Measurements from ENCODE around the gene MORF4L1.

Gene MORF4L1

GRCh38 chr15:78878356-78878755, 5.7 kb downstream of the MORF4L1 start:
- H3K4me3 ChIP-seq (replicated peaks; ENCODE audit: low read depth, low read length), result no peak overlapping the region
- TF ChIP-seq CTCF (IDR thresholded peaks at IDR 0.05; ENCODE audit: low read depth, low read length, missing control alignments), result no peak
- DNase-seq (ENCODE audit: extremely low read depth, low read depth), result no peak

GRCh38 chr15:78879517-78880241, 7.0 kb downstream of the MORF4L1 start:
- TF ChIP-seq CTCF (IDR thresholded peaks at IDR 0.05; ENCODE audit: low read depth, low read length, missing control alignments), result no peak
- H3K4me3 ChIP-seq (replicated peaks; ENCODE audit: low read depth, low read length), result no peak overlapping the region
- no peak for DNase-seq (ENCODE audit: extremely low read depth, low read depth)

GRCh38 chr15:78880242-78880533, 7.5 kb downstream of the MORF4L1 start:
- TF ChIP-seq CTCF (IDR thresholded peaks at IDR 0.05; ENCODE audit: low read depth, low read length, missing control alignments), result no peak
- H3K4me3 ChIP-seq (replicated peaks; ENCODE audit: low read depth, low read length), result no peak overlapping the region
- DNase-seq (ENCODE audit: extremely low read depth, low read depth), result no peak

GRCh38 chr15:78880813-78881212, 8.1 kb downstream of the MORF4L1 start:
- no peak overlapping the region for H3K4me3 ChIP-seq (replicated peaks; ENCODE audit: low read depth, low read length)
- DNase-seq (ENCODE audit: extremely low read depth, low read depth), result no peak
- TF ChIP-seq CTCF (IDR thresholded peaks at IDR 0.05; ENCODE audit: low read depth, low read length, missing control alignments), result no peak

GRCh38 chr15:78881681-78882080, 9.0 kb downstream of the MORF4L1 start:
- TF ChIP-seq CTCF (IDR thresholded peaks at IDR 0.05; ENCODE audit: low read depth, low read length, missing control alignments), result no peak
- H3K4me3 ChIP-seq (replicated peaks; ENCODE audit: low read depth, low read length), result no peak overlapping the region
- no peak for DNase-seq (ENCODE audit: extremely low read depth, low read depth)

- no peak for TF ChIP-seq CTCF (IDR thresholded peaks at IDR 0.05; ENCODE audit: low read depth, low read length, missing control alignments)
- no peak for DNase-seq (ENCODE audit: extremely low read depth, low read depth)
Measured at GRCh38 chr15:78889000-78889399, 16.3 kb downstream of the MORF4L1 start.

GRCh38 chr15:78893538-78893937, 20.8 kb downstream of the MORF4L1 start:
- H3K4me3 ChIP-seq (replicated peaks; ENCODE audit: low read depth, low read length), result no peak overlapping the region
- DNase-seq (ENCODE audit: extremely low read depth, low read depth), result no peak
- TF ChIP-seq CTCF (IDR thresholded peaks at IDR 0.05; ENCODE audit: low read depth, low read length, missing control alignments), result no peak

More at GRCh38 chr15:78889000-78889399, 16.3 kb downstream of the MORF4L1 start:
- H3K4me3 ChIP-seq (replicated peaks; ENCODE audit: low read depth, low read length), result no peak overlapping the region

All from HFF-Myc (cell line).